SKM-1 (cell line): ENCODE results near the gene DDX28.
"Not testable (repeated sequence)": the region's sequence is repeated elsewhere in the genome, so short reads cannot be mapped to it uniquely, and the experiment has no call there.

Experiments used
- DNase-seq: peaks from one replicate; lab custom pipeline; 2025; ENCODE audit not compliant: unreplicated experiment; lab: John Stamatoyannopoulos, UW

DDX28 gene

DNA sequence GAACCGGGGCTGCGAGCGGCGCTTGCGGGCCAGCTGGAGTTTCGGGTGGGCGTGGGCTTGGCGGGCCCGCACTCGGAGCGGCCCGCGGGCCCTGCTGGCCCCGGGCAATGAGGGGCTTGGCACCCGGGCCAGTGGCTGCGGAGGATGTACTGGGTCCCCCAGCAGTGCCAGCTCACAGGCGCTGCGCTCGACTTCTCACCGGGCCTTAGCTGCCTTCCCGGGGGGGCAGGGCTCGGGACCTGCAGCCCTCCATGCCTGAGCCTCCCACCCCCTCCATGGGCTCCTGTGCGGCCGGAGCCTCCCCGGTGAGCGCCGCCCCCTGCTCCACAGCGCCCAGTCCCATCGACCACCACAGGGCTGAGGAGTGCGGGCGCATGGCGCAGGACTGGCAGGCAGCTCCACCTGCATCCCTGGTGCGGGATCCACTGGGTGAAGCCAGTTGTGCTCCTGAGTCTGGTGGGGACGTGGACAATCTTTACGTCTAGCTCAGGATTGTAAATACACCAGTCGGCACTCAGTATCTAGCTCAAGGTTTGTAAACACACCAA is 24.7 kb downstream of the DDX28 start:
- not testable (repeated sequence) for DNase-seq

DNA sequence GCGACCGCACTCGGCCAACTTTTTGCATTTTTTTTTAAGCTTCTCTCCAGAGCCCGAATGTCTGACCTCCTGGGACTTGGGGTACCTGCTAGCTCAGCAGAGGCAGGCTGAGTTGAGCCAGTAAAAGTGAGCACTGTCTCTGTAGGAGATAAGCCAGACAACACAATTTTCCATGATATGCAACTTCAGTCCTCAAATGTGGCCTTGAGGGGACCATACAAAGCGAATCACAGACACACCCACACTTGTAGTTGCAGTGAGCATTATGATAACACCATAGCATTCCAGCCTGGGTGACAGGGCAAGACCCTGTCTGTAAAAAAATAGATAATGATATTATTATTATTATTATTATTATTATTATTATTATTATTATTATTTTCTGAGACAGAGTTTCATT is 26.4 kb downstream of the DDX28 start:
- no peak for DNase-seq

DNA sequence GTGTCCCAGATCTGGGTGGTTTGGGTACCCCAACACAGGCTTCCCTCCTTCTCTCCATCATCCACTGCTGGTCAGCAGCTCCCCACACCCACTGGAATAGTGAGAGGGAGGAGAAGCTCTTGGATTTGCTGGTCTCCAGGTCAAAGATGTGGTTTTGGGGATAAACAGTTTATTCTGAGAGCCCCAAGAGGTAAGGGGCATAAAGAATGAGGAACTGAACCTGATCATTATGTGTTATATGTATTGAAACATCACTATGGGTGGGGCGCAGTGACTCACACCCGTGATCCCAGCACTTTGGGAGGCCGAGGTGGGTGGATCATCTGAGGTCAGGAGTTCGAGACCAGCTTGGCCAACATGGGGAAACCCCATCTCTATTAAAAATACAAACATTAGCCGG is 27.6 kb downstream of the DDX28 start:
- DNase-seq: no peak

DNA sequence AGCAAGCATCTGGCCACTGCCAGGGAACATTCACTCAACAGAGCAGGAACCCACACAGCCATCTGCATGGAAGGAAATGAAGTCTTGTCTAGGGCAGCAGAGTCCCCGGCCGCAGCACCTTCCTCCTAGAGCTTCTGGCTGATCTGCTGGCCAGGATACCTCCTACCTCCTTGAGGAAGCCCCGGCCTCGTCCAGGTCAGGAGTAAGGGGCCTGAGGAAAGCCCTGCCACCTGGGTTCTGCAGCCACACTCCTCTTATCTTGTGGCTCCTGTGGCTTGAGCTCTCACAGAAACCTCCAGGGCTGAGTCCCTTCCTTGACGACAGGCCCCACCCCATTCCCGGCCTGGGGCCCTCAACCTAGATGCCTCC is 29.0 kb downstream of the DDX28 start:
- not testable (repeated sequence) for DNase-seq

DNA sequence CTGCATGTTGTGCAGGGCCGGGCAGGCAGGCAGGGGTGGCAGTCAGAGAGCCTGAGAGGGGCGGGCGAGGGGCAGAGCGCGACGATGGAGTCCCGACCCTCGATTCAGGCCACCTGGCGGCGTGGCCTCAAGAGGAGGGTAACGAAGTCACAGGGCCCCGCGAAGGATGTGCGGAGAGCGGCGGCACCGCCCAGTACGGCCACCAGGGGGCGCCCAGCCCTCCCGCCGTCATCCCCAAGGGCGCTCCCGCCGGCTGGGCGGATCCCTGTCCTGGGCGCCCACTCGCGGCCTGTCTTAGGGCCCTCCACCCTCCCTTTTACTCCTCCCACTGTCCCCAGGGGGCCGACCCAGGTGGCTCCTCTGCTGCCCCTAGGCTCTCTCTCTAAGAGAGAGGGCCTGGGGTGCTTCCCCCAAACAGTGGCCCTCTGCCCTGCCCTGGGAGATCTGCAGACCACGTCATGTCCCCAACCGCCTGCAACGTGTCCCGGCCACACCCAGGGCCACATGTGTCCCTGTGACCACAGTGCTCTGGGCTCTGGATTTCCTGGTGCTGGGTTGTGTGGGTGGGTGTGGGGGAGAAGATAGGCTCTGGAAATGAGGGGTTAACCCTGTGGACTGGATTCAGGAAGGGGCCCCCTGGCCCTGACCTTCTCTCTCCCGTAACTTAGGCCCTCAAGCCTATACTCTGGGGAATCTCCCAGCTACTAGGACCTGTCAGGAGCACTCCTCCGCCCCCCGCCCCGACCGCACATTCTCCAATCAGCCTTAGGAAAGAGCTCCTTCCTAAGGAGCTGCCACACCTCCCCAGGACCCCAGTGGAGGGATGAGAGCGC is 29.6 kb downstream of the DDX28 start:
- peak; percentile 49 for DNase-seq

DNA sequence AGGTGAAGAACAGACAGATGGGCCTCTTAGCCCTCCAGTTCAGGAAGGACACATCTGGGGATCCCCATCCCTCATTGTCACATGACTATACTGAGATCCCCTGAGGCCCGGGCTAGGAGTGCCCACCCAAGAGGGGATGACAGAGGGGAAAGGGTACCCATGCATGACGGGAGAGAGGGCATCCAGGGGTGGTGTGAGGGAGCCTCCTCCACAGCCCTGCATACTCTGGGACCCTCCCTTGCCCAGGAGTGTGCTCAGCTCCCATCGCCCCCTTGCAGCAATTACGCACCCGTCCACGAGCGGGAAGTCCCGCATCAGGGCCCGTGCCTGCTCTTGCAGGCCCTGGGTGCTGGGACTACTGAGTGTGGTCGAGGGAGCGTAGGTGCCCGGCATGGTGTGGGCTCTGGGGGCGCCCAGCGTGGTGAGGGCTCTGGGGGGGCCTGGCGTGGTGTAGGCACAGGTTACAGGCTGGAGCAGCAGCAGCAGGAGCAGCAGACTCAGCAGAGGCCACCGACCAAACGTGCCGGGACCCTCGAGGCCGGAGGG is 30.3 kb downstream of the DDX28 start:
- no peak for DNase-seq

DNA sequence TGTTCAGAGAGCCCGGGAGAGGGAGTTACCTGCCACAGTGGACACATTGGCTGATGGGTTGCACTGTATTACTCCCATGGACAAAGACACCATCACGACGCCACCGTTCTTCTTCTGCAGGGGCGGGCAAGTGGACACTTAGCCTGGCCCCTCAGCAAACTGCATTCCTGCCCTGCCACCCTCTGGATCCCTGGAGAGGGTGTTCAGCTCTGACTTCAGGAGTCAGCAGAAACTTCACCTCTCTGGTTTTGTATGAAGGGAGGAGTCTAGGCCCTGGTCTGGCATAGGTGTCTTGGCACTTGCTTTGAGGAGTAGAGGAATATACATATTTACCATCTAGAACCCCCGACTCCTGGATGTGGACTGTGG is 33.0 kb downstream of the DDX28 start:
- no peak for DNase-seq

DNA sequence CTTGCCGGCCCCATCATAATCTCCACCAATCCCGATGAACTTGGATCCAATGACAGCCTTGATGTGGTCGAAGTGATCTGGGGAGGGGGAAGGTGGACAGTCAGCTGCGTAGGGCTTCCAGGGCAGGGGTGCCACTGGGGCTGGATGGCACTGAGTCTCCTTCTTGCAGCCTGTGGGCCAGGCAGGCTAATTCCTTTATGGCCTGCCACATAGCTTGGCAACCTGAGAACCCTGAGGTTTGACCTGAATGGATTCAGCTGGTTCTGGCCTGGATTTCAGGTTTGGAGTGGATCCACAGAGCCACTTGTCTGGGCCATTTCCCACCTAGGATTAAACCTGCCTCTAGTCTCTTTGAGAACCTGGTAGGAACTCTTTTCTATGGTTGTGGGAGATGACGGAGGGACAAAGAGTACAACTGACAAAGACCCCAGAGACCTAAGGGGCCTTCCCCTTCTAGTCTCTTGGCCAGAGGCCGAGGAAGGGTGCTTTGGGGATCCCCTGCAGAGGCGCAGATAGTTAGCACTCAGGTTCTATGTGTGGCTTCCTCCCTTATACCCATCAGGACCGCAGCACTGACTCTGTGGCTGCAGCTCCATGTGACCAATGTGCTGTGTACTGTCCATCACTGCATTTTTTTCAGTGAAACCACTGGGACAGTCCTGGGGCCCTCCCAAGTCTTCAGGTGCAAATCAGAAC is 33.6 kb downstream of the DDX28 start:
- no peak for DNase-seq

DNA sequence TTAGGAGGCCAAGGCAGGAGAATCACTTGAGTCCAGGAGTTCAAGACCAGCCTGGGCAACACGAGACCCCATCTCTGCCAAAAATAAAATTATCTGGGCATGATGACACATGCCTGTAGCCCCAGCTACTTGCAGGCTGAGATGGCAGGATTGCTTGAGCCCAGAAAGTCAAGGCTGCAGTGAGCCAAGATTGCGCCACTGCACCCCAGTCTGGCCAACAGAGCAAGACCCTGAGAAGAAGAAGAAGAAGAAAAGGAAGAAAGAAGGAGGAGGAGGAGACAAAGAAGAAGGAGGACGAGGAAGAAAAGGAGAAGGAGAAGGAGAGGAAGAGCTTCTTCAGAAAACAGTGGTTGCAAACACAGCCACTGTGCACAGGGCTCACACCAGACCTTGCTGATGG is 34.4 kb downstream of the DDX28 start:
- DNase-seq: no peak

DNA sequence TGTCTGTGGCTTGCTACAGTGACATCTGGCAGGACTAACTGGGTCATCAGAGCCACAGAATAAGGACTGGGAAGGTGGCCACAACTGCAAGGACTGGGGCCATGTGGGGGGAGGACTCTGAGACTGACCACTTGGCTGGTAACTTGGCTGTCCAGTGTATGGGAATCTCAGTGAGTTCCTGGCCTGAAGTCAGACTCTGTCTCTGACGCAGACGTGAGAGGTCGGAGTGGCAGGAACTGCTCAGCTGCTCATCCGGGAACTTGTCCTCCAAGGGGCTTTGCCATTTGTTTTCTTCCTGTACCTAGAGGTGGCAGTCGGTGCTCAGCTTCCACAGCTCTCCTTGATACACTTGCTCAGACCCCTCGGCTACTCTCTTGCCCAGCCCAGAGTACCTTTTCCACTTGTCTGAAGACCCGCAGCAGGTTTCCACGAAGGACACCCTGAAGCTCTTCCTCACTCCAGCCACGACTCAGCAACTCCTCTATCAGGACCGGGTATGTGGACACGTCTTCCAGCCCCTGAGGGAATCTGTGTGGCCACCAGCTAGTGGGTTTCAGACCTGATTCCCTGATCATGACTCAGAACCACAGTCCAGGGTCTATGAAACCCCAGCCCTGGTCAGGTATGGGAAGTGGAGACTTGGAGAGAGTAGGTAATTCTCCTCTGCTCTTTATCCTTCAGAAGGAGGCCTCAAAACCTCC is 35.4 kb downstream of the DDX28 start:
- DNase-seq: no peak

DNA sequence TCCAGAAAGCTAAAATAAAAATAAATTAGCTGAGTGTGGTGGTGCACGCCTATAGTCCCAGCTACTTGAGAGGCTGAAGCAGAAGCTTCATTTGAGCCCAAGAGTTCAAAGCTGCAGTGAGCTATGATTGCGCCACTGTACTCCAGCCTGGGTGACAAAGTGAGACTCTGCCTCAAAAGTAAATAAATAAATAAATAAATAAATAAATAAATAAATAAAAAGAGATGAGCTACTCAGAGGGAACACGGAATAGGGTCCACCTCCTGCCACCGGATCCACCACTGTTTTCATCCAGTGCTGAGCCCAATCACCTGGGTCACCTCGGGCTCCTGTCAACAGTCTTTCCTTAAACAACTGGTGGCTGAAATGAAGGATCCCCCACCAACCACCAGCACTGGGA is 36.1 kb downstream of the DDX28 start:
- DNase-seq: no peak

DNA sequence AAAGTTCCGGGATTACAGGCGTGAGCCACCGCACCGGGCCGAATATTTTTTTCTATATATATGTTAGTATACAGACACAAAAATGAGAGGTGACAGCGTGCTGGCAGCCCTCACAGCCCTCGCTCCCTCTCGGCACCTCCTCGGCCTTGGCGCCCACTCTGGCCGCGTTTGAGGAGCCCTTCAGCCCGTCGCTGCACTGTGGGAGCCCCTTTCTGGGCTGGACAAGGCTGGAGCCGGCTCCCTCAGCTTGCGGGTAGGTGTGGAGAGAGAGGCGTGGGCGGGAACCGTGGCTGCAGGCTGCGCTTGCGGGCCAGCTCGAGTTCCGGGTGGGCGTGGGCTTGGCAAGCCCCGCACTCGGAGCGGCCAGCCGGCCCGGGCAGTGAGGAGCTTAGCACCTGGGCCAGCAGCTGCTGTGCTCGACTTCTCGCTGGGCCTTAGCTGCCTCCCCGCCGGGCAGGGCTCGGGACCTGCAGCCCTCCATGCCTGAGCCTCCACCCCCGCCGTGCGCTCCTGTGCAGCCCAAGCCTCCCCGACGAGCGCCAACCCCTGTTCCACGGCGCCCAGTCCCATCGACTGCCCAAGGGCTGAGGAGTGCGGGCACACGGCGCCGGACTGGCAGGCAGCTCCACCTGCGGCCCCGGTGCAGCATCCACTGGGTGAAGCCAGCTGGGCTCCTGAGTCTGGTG is 40.9 kb downstream of the DDX28 start:
- DNase-seq: no peak

DNA sequence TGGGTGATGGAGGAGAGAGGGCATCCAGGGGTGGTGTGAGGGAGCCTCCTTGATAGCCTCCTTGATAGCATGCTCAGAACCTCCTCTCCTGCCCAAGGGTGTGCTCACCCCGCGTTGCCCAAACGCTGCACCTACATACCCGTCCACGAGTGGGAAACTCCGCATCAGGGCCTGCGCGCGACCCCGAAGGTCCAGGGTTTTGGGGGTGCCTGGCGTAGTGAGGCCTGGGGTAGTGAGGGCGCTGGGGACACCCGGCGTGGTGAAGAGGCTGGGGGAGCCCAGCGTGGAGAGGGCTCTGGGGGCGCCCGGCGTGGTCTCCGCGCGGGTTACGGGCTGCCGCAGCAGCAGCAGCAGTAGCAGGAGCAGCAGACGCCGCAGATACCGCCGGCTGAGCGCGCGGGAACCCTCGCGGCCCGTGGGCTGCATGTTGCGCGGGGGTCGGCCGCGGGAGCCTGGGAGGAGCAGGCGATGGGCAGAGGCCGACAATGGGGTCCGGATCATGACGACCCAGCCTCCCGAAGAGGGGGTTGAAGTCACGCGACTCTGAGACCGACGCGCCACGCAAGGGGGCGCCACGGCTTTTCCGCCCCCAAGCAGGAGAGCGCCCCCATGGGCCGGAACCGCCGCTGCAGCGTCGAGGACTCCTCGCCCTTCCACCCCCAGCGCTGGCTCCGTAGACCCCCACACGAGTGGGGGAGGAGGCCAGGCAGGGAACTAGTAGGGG is 42.9 kb downstream of the DDX28 start, which contains the start of gene DPEP3:
TSS of gene DPEP3 (minus strand) at position 545 of the 724 bp plus-strand sequence. CDS start at position 426, 119 bp downstream.
- DNase-seq: no peak

DNA sequence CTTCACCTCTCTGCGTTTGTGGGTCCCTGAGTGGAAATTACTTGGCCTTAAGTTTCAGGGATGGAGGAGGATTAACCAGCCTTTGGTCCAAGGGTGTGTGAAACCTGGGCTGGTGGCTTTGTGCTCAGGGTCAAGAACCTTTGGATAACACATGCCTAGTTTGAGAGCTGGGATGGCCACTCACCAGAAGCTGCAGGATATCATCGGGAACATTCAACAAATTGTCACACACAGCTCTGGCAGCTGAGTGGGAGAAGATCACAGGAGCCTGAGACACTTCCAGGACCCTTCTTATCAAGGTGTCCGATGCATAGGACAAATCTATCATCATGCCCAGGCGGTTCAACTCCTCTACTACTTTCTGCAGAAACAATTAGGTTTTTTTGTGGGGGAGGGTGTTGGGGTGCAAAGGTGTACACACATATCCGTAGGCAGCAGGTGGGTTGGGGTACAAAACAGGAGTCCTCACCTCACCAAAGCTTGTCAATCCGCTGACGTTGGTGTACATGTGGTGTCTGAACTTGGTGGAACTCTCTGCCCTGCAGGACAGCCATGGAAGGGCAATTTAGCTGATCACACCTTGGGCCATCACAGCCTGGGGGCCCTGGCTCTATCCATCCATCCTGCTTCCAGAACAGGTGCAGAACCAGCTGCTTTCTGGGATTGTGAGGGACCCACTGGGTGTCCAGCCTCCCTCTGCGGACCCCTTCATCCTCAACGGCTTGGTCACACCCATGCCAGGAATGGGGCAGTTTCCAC is 45.4 kb downstream of the DDX28 start:
- DNase-seq: no peak

DNA sequence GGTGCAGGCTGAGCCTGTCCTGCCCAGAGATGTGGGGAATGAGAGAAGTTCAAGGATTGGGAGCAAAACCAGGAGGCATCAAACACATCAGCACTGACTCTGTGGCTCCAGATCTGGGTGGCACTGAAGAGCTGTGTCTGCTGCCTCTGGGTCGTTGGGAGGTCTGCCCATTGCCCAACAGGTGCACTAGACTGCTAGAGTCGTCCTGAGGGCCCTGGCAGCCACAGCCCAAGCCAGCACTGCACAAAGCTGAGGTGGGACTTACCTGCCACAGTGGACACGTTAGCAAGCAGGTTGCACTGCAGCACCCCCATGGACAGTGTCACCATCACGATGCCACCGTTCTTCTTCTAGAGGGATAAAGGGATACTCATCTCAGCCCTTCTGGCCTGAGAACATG is 46.0 kb downstream of the DDX28 start:
- no peak for DNase-seq

DNA sequence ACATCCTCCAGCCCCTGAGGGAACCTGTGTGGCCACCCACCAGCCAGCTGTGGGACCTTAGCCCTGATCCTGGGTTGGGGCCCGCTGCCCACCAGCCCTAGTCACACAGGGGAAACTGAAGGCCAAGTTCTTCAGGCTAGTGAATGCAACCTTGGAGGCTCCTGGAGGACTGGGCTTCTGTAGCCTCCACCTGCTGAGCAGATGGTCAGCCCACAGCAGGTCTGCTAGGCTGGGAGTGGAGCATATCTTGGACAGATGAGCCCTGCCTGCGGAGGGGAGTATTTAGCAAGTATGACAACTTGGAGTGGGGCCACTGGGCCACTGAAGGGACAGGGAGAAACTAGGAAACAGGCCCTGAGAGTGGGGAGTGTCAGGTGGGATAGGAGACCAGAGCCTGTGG is 46.8 kb downstream of the DDX28 start:
- no peak for DNase-seq

DNA sequence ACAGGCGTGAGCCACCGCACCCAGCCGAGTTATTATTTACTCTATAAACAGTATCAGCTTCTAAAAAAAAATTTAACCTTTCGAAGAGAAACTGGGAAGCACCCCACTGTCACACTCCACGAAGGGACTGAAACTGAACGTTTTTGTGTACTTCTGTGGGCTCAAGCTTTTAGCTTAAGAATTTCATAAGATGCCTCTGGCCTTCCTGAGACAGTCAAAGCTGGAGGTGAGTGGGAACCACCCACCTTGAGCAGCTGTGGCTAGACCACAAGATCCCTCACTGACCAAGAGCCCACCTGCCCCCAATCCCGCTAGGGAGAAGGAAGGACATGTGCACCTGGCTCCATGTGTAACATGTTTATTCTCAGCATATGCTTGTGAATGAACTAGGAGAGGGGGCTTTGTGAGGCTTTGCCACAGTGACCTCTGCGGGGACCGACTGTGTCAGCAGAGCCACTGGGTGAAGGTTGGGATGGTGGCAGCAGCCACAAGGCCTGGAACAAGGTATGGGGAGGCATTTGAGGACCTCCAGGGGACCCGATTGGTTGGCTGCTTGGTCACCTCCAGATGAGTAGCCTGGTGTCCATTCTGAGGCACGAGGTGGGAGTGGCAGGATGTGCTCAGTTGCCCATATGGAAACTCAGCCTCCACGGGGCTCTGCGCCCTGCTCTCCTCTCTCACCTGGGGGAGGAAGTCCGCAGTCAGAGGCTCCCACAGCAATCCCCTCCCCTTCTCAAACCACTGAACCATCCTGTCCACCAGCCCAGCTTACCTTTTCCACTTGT is 47.5 kb downstream of the DDX28 start:
- no peak for DNase-seq

DNA sequence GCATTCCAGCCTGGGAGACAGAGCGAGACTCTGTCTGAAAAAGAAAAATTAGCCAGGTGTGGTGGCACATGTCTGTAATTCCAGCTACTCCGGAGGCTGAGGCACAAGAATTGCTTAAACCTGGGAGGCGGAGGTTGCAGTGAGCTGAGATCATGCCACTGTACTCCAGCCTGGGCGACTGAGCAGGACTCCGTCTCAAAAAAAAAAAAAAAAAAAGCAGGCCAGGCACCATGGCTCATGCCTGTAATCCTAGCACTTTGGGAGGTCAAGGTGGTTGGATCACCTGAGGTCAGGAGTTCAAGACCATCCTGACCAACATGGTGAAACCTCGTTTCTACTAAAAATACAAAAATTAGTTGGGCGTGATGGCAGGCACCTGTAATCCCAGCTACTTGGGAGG is 50.7 kb downstream of the DDX28 start:
- DNase-seq: not testable (repeated sequence)

DNA sequence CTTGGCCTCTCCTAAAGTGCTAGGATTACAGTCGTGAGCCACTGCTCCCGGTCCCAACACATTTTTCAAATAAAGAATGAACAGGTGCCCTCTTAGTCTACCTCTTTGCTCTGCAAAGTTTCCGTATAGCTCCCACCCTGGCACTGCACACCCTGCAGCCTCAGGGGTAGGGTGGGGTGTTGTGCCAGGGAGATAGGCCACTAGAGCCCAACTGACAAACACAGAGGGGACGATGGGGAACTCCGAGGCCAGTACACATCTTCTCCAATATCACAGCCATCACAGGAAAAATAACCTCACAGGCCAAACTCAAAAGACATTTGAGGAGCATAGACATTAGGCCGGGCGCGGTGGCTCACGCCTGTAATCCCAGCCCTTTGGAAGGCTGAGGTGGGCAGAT is 51.9 kb downstream of the DDX28 start:
- DNase-seq: no peak
